ENCODE measurements around the gene IL17RE. TPM values are rescaled to one million over a fixed set of nuclear protein-coding genes. Genes with fewer than 3 reads are reported as not detected.
"Not testable (repeated sequence)": the region's sequence is repeated elsewhere in the genome, so short reads cannot be mapped to it uniquely, and the experiment has no call there.

The IL17RE gene
- polyA plus RNA-seq, 3 donors from 2014 or later = 0.14 TPM; not detected in 2

DNA sequence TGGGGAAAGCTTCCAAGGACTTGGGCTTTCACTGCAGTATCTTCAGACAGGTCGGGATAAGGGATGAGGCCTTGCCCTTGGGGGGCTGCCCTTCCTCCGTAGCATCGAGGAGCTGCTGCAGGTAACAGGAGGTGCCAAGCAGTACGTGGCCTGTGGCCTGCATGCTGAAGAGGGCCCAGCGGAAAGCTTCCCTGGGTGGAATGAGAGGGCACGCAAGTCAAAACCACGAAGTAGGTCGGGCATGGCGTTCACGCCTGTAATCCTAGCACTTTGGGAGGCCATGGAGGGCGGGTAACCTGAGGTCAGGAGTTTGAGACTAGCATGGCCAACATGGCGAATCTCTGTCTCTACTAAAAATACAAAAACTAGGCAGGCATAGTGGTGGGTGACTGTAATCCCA, 35.5 kb upstream of the IL17RE start:
- DNase-seq = no peak
- Mint-ChIP-seq H3K4me1 (peaks cover 3 to 7% of the 10 kb centered on the region in 2 donors), H3K27ac (no peak overlapping the region), H3K36me3 (no peaks in the 10 kb centered on the region), H3K27me3 (ENCODE audit: low read depth in 3 of 3) (peaks cover 0 to 3% (median 3%) of the 10 kb centered on the region in 3 donors), H3K4me3 (no peak overlapping the region), H3K9me3 (no peaks in the 10 kb centered on the region)

- H3K4me1 Mint-ChIP-seq = no peaks in the 10 kb centered on the region
- no peaks in the 10 kb centered on the region for H3K9me3 Mint-ChIP-seq
- no peak for DNase-seq
- H3K4me3 Mint-ChIP-seq = no peak overlapping the region
- no peaks in the 10 kb centered on the region for H3K36me3 Mint-ChIP-seq
- H3K27me3 Mint-ChIP-seq (ENCODE audit: low read depth in 3 of 3) = peaks cover 0 to 6% (median 2%) of the 10 kb centered on the region in 3 donors
- H3K27ac Mint-ChIP-seq = no peak overlapping the region
These were observed 32.7 kb upstream of the IL17RE start for GRCh38 chr3:9869955-9870354.

- Mint-ChIP-seq H3K4me1 (no peaks in the 10 kb centered on the region), H3K4me3 (no peak overlapping the region), H3K36me3 (no peaks in the 10 kb centered on the region), H3K27ac (no peak overlapping the region), H3K9me3 (no peaks in the 10 kb centered on the region), H3K27me3 (ENCODE audit: low read depth in 3 of 3) (peaks cover 2 to 6% (median 2%) of the 10 kb centered on the region in 3 donors)
- DNase-seq = no peak
These were observed 31.7 kb upstream of the IL17RE start for GRCh38 chr3:9870978-9871377.

DNA sequence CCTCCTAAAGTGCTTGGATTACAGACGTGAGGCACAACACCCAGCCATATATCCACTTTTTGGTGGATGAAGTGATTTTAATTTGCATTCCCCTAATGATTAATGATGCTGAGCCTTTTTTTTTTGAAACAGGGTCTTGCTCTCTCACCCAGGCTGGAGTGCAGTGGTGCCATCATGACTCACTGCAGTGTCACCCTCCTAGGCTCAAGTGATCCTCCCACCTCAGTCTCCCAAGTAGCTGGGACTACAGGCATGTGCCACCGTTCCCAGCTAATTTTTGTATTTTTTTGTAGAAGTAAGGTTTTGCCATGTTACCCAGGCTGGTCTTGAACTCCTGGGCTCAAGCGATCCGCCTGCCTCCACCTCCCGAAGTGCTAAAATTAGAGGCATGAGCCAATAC, 30.6 kb upstream of the IL17RE start:
- DNase-seq; H3K9me3 Mint-ChIP-seq; H3K36me3 Mint-ChIP-seq; H3K27ac Mint-ChIP-seq; H3K4me3 Mint-ChIP-seq; H3K27me3 Mint-ChIP-seq (ENCODE audit: low read depth in 3 of 3); H3K4me1 Mint-ChIP-seq: not testable (repeated sequence)

- H3K27ac Mint-ChIP-seq = no peak overlapping the region
- peaks cover 2 to 7% (median 2%) of the 10 kb centered on the region in 3 donors for H3K27me3 Mint-ChIP-seq (ENCODE audit: low read depth in 3 of 3)
- no peak for DNase-seq
- no peaks in the 10 kb centered on the region for H3K4me1 Mint-ChIP-seq
- no peaks in the 10 kb centered on the region for H3K36me3 Mint-ChIP-seq
- no peaks in the 10 kb centered on the region for H3K9me3 Mint-ChIP-seq
- no peak overlapping the region for H3K4me3 Mint-ChIP-seq
These were observed 27.2 kb upstream of the IL17RE start for GRCh38 chr3:9875448-9875847.

GRCh38 chr3:9876255-9876654, 26.4 kb upstream of the IL17RE start:
- H3K36me3 Mint-ChIP-seq; H3K9me3 Mint-ChIP-seq; H3K4me3 Mint-ChIP-seq; H3K27me3 Mint-ChIP-seq (ENCODE audit: low read depth in 3 of 3); H3K27ac Mint-ChIP-seq; DNase-seq; H3K4me1 Mint-ChIP-seq: not testable (repeated sequence)

- no peaks in the 10 kb centered on the region for H3K4me1 Mint-ChIP-seq
- no peaks in the 10 kb centered on the region for H3K9me3 Mint-ChIP-seq
- H3K27ac Mint-ChIP-seq = no peak overlapping the region
- no peak for DNase-seq
- peaks cover 0 to 7% (median 2%) of the 10 kb centered on the region in 3 donors for H3K27me3 Mint-ChIP-seq (ENCODE audit: low read depth in 3 of 3)
- no peak overlapping the region for H3K4me3 Mint-ChIP-seq
- H3K36me3 Mint-ChIP-seq = no peaks in the 10 kb centered on the region
These were observed 25.7 kb upstream of the IL17RE start for GRCh38 chr3:9876991-9877390.

DNA sequence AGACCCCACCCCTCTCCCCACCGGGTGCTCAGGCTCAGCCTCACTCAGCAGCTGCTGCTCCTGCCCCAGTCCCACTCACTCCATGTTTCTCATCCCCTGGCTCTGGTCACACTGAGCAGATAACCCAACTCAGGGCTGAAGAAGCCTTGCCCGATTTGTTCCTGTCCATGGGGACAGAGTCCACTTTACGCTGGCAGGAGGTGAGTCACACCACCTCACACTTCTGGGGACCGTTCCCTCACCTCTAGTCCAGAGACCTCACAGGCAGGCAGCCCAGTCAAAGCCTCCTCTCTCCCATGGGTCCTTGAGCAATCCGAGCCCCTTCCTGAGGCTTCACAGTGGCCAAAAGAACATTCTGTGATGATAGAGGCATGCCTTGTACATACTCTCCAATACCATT, 23.9 kb upstream of the IL17RE start:
- no peak overlapping the region for H3K4me3 Mint-ChIP-seq
- H3K9me3 Mint-ChIP-seq = no peaks in the 10 kb centered on the region
- no peak overlapping the region for H3K27ac Mint-ChIP-seq

DNA sequence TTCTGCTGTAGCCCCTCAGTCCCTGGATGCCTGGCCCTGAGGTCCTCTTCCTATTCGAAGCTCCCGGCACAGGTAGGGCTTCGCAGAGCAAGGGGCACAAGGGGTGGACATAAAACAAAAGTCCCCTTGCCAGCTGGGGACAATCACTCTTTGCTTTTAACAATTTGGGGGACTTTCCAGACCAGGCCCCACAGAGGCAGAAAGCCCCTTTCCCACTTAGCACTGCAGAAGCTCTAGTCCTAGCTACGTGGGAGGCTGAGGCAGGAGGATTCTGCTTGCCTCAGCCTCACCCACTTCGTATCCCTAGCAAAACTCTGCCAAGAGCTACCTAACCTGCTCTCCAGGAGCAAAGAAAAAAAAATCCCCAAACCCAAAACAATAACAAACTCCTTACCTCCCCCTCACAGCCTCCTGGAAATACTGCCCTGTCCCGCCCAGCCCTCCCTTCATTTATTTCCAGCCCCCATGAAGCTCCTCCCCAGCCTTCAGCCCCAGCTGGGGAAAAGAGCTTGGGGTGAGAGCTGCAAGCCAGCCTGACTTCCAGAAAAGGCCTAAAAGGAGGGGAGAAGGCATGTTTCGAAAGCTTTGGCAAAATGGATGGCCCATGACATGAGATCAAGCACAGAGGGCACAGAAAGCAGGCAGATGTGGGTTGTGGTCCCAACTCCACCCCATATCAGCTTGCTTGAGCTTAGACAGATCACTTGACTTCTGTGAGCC, 22.7 kb upstream of the IL17RE start, which contains the start of gene CIDEC:
Gene CIDEC (minus strand): TSS at position 424 of the 720 bp plus-strand sequence. CDS start 1,767 bp downstream, outside the sequence.
- no peak within 1 kb of the TSS for H3K27ac Mint-ChIP-seq
- H3K27me3 Mint-ChIP-seq (ENCODE audit: low read depth in 3 of 3) = peaks cover 0 to 7% (median 4%) of the 10 kb centered on the region in 3 donors
- H3K4me3 Mint-ChIP-seq = no peak within 1 kb of the TSS
- no peak for DNase-seq
- no peaks in the 10 kb centered on the region for H3K9me3 Mint-ChIP-seq
- peaks cover 0 to 8% of the 10 kb centered on the region in 2 donors for H3K4me1 Mint-ChIP-seq
- H3K36me3 Mint-ChIP-seq = no peaks in the 10 kb centered on the region

More for the DNA sequence above, 23.9 kb upstream of the IL17RE start:
- peaks cover 0 to 3% of the 10 kb centered on the region in 2 donors for H3K4me1 Mint-ChIP-seq
- peaks cover 0 to 4% (median 2%) of the 10 kb centered on the region in 3 donors for H3K27me3 Mint-ChIP-seq (ENCODE audit: low read depth in 3 of 3)
- no peak for DNase-seq
- H3K36me3 Mint-ChIP-seq = no peaks in the 10 kb centered on the region

- H3K4me1 Mint-ChIP-seq = peaks cover 0 to 8% of the 10 kb centered on the region in 2 donors
- no peaks in the 10 kb centered on the region for H3K9me3 Mint-ChIP-seq
- DNase-seq = no peak
- H3K27me3 Mint-ChIP-seq (ENCODE audit: low read depth in 3 of 3) = peaks cover 0 to 5% (median 4%) of the 10 kb centered on the region in 3 donors
- no peak overlapping the region for H3K27ac Mint-ChIP-seq
- H3K4me3 Mint-ChIP-seq = no peak overlapping the region
- H3K36me3 Mint-ChIP-seq = no peaks in the 10 kb centered on the region
These were observed 21.2 kb upstream of the IL17RE start for GRCh38 chr3:9881441-9881840.

DNA sequence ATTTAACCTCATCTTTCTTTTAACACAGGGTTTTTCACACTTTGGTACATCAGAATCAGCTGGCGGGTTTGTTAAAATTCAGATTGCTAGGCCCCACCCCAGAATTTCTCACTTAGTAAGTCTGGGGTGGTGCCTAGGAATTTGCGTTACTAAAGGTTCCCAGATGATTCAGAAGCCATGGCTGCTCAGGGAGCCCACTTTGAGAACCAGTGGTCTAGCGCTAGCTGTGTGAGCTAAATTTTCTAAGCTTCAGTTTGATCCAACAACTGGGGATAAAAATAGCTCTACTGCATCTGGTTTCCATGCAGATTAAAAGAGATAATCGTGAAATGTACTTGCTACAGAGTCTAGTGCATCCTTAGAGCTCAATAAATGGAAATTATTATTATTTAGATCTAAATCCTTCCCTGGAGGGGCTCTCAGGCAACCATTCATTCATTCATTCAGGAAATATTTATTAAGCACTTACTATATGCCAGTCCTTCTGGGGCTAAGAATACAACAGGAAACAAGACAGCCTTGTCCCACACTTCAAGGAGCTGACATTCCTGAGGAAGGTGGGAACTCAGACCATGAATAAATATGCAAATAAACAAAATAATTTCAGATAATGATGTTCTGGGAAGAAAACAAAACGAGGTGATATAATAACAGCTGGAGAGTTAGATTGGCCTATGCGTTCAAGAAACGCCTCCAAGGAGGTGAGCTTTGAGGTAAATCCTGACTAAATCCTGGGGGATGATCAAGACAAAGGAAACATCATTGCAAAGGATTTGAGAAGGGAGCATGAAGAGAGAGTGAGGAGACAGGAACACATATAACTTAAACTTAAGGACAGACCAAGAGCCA, 18.7 kb upstream of the IL17RE start:
- Mint-ChIP-seq H3K36me3 (no peaks in the 10 kb centered on the region), H3K4me3 (peak overlapping the region in 1 of 5 donors; percentile 56), H3K27ac (peak overlapping the region in 1 of 6 donors; percentile 64)

GRCh38 chr3:9884555-9885165, 18.0 kb upstream of the IL17RE start:
- peaks cover under 1 to 10% of the 10 kb centered on the region in 2 donors for H3K4me1 Mint-ChIP-seq
- H3K9me3 Mint-ChIP-seq = no peaks in the 10 kb centered on the region
- no peak overlapping the region for H3K4me3 Mint-ChIP-seq
- H3K27me3 Mint-ChIP-seq (ENCODE audit: low read depth in 3 of 3) = peaks cover 0 to 5% (median 2%) of the 10 kb centered on the region in 3 donors
- peak overlapping the region in 1 of 6 donors; percentile 64 for H3K27ac Mint-ChIP-seq
- no peak for DNase-seq
- no peaks in the 10 kb centered on the region for H3K36me3 Mint-ChIP-seq

More for the DNA sequence above, 18.7 kb upstream of the IL17RE start:
- DNase-seq = no peak
- H3K4me1 Mint-ChIP-seq = peaks cover 0 to 8% of the 10 kb centered on the region in 2 donors
- H3K9me3 Mint-ChIP-seq = no peaks in the 10 kb centered on the region
- H3K27me3 Mint-ChIP-seq (ENCODE audit: low read depth in 3 of 3) = peaks cover 0 to 5% (median 4%) of the 10 kb centered on the region in 3 donors

- peaks cover 13 to 27% of the 10 kb centered on the region in 2 donors for H3K4me1 Mint-ChIP-seq
- no peak for DNase-seq
- no peak overlapping the region for H3K4me3 Mint-ChIP-seq
- H3K27me3 Mint-ChIP-seq (ENCODE audit: low read depth in 3 of 3) = peaks cover 2 to 9% (median 3%) of the 10 kb centered on the region in 3 donors
- H3K27ac Mint-ChIP-seq = no peak overlapping the region
- H3K36me3 Mint-ChIP-seq = no peaks in the 10 kb centered on the region
- H3K9me3 Mint-ChIP-seq = no peaks in the 10 kb centered on the region
These were observed 16.3 kb upstream of the IL17RE start for GRCh38 chr3:9886328-9886727.

- peaks cover under 1 to 3% (median 2%) of the 10 kb centered on the region in 3 donors for H3K36me3 Mint-ChIP-seq
- peaks cover 19 to 36% of the 10 kb centered on the region in 2 donors for H3K4me1 Mint-ChIP-seq
- H3K27ac Mint-ChIP-seq = no peak overlapping the region
- H3K27me3 Mint-ChIP-seq (ENCODE audit: low read depth in 3 of 3) = peaks cover 3 to 9% (median 4%) of the 10 kb centered on the region in 3 donors
- H3K9me3 Mint-ChIP-seq = no peaks in the 10 kb centered on the region
- H3K4me3 Mint-ChIP-seq = no peak overlapping the region
- DNase-seq = no peak
These were observed 15.2 kb upstream of the IL17RE start for GRCh38 chr3:9887480-9887879.

Data from immature natural killer cell (primary cell).